DMS153 (cell line): ENCODE measurements around the gene SLC16A2.

ENCODE experiments used
- DNase-seq: peaks from one replicate; lab custom pipeline; 2025; lab: John Stamatoyannopoulos, UW

The SLC16A2 gene

GRCh38 chrX:74536832-74537371 is 115.6 kb downstream of the SLC16A2 start:
- no peak for DNase-seq

- no peak for DNase-seq
Measured at GRCh38 chrX:74540635-74541249, 119.4 kb downstream of the SLC16A2 start.

- DNase-seq = no peak
Measured at GRCh38 chrX:74545880-74546523, 124.7 kb downstream of the SLC16A2 start.

GRCh38 chrX:74546984-74547383 is 125.7 kb downstream of the SLC16A2 start:
- DNase-seq = no peak

- peak; percentile 1 for DNase-seq
Measured at GRCh38 chrX:74550295-74550802, 129.1 kb downstream of the SLC16A2 start.

- no peak for DNase-seq
Measured at GRCh38 chrX:74551934-74552333, 130.6 kb downstream of the SLC16A2 start.

- no peak for DNase-seq
Measured at GRCh38 chrX:74557378-74557777, 136.1 kb downstream of the SLC16A2 start.

- no peak for DNase-seq
Measured at GRCh38 chrX:74578137-74578536, 156.8 kb downstream of the SLC16A2 start.

- no peak for DNase-seq
Measured at GRCh38 chrX:74579597-74580198, 158.4 kb downstream of the SLC16A2 start.
